IMR-90 (cell line): ENCODE data around the gene NUDT3.

ENCODE experiments used
- MAFK ChIP-seq: IDR thresholded peaks from 2 replicates; pipeline ENCODE4 v1.6.1; 2012; ENCODE audit warnings: low read depth, low read length, improper control_type of control experiment
- TF ChIP-seq, protein P1 (sequence below): conservative IDR thresholded peaks from 2 replicates; pipeline ENCODE4 v1.5.1; 2012; ENCODE audit warnings: mild to moderate bottlenecking, low read depth, low read length, improper control_type of control experiment

DNA sequence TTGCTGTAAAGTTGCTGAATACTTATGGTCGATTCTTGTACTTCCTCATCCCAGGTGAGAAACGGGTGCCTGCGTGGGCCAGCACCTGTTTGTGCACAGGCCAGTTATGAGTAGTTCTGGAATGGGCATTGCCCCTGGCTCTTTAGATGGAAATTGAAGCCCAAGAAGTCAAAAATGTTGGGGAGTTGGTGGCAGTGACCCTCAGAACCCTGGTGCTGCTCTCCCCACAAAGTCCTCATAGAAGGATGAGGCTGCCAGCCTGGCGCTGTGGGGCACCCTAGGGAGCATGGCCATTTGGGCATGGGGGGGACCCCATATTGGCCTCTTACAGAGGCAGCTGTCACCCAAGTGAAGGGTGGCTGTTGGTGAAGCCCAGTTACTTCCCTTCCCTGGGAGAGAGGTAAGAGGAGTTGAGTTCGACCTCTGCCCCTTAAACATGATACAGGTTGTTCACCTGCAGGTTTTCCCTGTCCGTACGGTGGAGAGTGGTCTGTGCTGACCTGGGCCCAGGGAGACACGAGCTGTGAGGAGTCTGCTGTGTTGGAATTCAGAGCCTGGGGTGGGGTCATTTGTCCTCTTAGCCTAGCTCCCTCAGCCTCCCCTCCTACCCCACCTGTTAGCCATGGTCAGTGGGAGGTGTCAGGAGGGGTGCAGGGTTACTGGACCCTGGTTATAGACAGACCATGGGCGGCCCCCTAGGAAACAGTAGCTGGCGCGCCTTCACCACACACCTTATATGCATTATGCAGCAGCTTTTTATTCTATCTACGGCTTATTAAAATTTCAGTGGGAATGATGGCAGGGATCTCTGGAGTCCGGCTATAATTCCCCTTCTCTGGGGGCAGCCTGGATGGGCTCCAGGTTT is 150.9 kb downstream of the NUDT3 start:
- no peak for TF ChIP-seq MAFK
- TF ChIP-seq, protein P1, sequence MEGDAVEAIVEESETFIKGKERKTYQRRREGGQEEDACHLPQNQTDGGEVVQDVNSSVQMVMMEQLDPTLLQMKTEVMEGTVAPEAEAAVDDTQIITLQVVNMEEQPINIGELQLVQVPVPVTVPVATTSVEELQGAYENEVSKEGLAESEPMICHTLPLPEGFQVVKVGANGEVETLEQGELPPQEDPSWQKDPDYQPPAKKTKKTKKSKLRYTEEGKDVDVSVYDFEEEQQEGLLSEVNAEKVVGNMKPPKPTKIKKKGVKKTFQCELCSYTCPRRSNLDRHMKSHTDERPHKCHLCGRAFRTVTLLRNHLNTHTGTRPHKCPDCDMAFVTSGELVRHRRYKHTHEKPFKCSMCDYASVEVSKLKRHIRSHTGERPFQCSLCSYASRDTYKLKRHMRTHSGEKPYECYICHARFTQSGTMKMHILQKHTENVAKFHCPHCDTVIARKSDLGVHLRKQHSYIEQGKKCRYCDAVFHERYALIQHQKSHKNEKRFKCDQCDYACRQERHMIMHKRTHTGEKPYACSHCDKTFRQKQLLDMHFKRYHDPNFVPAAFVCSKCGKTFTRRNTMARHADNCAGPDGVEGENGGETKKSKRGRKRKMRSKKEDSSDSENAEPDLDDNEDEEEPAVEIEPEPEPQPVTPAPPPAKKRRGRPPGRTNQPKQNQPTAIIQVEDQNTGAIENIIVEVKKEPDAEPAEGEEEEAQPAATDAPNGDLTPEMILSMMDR, result no peak
